Daoy (cell line): ENCODE results near the gene CTNND2. TPM values are rescaled to one million over a fixed set of nuclear protein-coding genes. Genes with fewer than 3 reads are reported as not detected.
"Not testable (repeated sequence)": the region's sequence is repeated elsewhere in the genome, so short reads cannot be mapped to it uniquely, and the experiment has no call there.

Source experiments
- DNase-seq: peaks from one replicate; pipeline ENCODE4 v3.0.0-alpha.2; 2015; ENCODE audit warnings: low read depth
- total RNA-seq: library from RNA; depleted of rRNA; stranded (reverse); fragments of >200 nt; shearing (Covaris generic); gene quantifications from 2 replicates; pipeline ENCODE4 v1.2.3, GENCODE V29; 2014

Gene CTNND2
- total RNA-seq, 1 experiment from 2014 or later = 4.5 TPM

GRCh38 chr5:11467588-11467987 is 436.7 kb downstream of the CTNND2 start:
- no peak for DNase-seq

GRCh38 chr5:11459716-11460115 is 444.5 kb downstream of the CTNND2 start:
- DNase-seq = no peak

- DNase-seq = no peak
Observed at GRCh38 chr5:11455505-11455904, 448.7 kb downstream of the CTNND2 start.

- DNase-seq = peak; percentile 19
Observed at GRCh38 chr5:11452852-11453251, 451.4 kb downstream of the CTNND2 start.

GRCh38 chr5:11449966-11450365 is 454.3 kb downstream of the CTNND2 start:
- no peak for DNase-seq

- DNase-seq = no peak
Observed at GRCh38 chr5:11449217-11449616, 455.0 kb downstream of the CTNND2 start.

- no peak for DNase-seq
Observed at GRCh38 chr5:11443831-11444230, 460.4 kb downstream of the CTNND2 start.

- no peak for DNase-seq
Observed at GRCh38 chr5:11432116-11432515, 472.1 kb downstream of the CTNND2 start.

GRCh38 chr5:11429254-11429653 is 475.0 kb downstream of the CTNND2 start:
- DNase-seq = no peak

- no peak for DNase-seq
Observed at GRCh38 chr5:11427569-11427968, 476.7 kb downstream of the CTNND2 start.

- DNase-seq = no peak
Observed at GRCh38 chr5:11426442-11426841, 477.8 kb downstream of the CTNND2 start.

- DNase-seq = no peak
Observed at GRCh38 chr5:11422342-11422741, 481.9 kb downstream of the CTNND2 start.

GRCh38 chr5:11420969-11421368 is 483.3 kb downstream of the CTNND2 start:
- DNase-seq = no peak

GRCh38 chr5:11415751-11416150 is 488.5 kb downstream of the CTNND2 start:
- no peak for DNase-seq

GRCh38 chr5:11414732-11415131 is 489.5 kb downstream of the CTNND2 start:
- DNase-seq = not testable (repeated sequence)

- DNase-seq = no peak
Observed at GRCh38 chr5:11411621-11412020, 492.6 kb downstream of the CTNND2 start.

- peak; percentile 41 for DNase-seq
Observed at GRCh38 chr5:11407556-11408145, 496.6 kb downstream of the CTNND2 start.

GRCh38 chr5:11400316-11400715 is 503.9 kb downstream of the CTNND2 start:
- no peak for DNase-seq

GRCh38 chr5:11398728-11399127 is 505.5 kb downstream of the CTNND2 start:
- DNase-seq = no peak

GRCh38 chr5:11397549-11397948 is 506.7 kb downstream of the CTNND2 start:
- DNase-seq = no peak

- no peak for DNase-seq
Observed at GRCh38 chr5:11396917-11397316, 507.3 kb downstream of the CTNND2 start.

GRCh38 chr5:11394933-11395332 is 509.3 kb downstream of the CTNND2 start:
- no peak for DNase-seq

GRCh38 chr5:11390291-11390767 is 513.9 kb downstream of the CTNND2 start:
- peak; percentile 56 for DNase-seq

GRCh38 chr5:11387382-11387781 is 516.9 kb downstream of the CTNND2 start:
- DNase-seq = no peak
